HG03469 (cell line): ENCODE measurements around the gene UHRF1.
"Not testable (repeated sequence)": the region's sequence is repeated elsewhere in the genome, so short reads cannot be mapped to it uniquely, and the experiment has no call there.

Source experiments
- ATAC-seq: cut with Tn5 transposase; IDR thresholded peaks from one replicate; pipeline ENCODE4 v1.9.1; 2021; ENCODE audit warnings: mild to moderate bottlenecking, moderate library complexity, moderate number of reproducible peaks; ENCODE audit not compliant: unreplicated experiment

Gene UHRF1

GRCh38 chr19:4970558-4971423, 61.5 kb downstream of the UHRF1 start:
- no peak for ATAC-seq

GRCh38 chr19:4971424-4971793, 62.1 kb downstream of the UHRF1 start:
- ATAC-seq, result no peak

- ATAC-seq, result no peak
Observed at GRCh38 chr19:4971816-4972495, 62.7 kb downstream of the UHRF1 start.

- no peak for ATAC-seq
Observed at GRCh38 chr19:4972509-4973230, 63.4 kb downstream of the UHRF1 start.

GRCh38 chr19:4974880-4975469, 65.7 kb downstream of the UHRF1 start:
- ATAC-seq, result no peak

- not testable (repeated sequence) for ATAC-seq
Observed at GRCh38 chr19:4975601-4976000, 66.3 kb downstream of the UHRF1 start.

- ATAC-seq, result no peak
Observed at GRCh38 chr19:4976401-4977298, 67.3 kb downstream of the UHRF1 start.

GRCh38 chr19:4977299-4978174, 68.2 kb downstream of the UHRF1 start:
- no peak for ATAC-seq

GRCh38 chr19:4979211-4979807, 70.0 kb downstream of the UHRF1 start:
- no peak for ATAC-seq

GRCh38 chr19:4980067-4980466, 70.8 kb downstream of the UHRF1 start:
- no peak for ATAC-seq

- ATAC-seq, result no peak
Observed at GRCh38 chr19:4980838-4981680, 71.8 kb downstream of the UHRF1 start.

GRCh38 chr19:4981681-4981958, 72.3 kb downstream of the UHRF1 start:
- no peak for ATAC-seq

- ATAC-seq, result no peak
Observed at GRCh38 chr19:4983346-4984105, 74.2 kb downstream of the UHRF1 start.

GRCh38 chr19:4984106-4984380, 74.7 kb downstream of the UHRF1 start:
- ATAC-seq, result no peak

GRCh38 chr19:4984438-4984990, 75.2 kb downstream of the UHRF1 start:
- ATAC-seq, result no peak

GRCh38 chr19:4985551-4985991, 76.3 kb downstream of the UHRF1 start:
- no peak for ATAC-seq

- no peak for ATAC-seq
Observed at GRCh38 chr19:4986056-4986455, 76.8 kb downstream of the UHRF1 start.
